ENCODE data around the gene NLGN1. TPM values are rescaled to one million over a fixed set of nuclear protein-coding genes. Genes with fewer than 3 reads are reported as not detected.

NLGN1 gene
- total and polyA plus RNA-seq, 2 of the 8 experiments (the other 6 are each of a cell fraction or from before 2014, with no cell fraction given), result 7.8 to 14.8 TPM

GRCh38 chr3:173901649-173902048, 504.1 kb downstream of the NLGN1 start:
- POLR2A ChIA-PET (ENCODE audit: partially characterized antibody), result interaction anchor here (0.6 kb wide), 1 partner anchor 908 kb away, joined by 4 read pairs; no protein-coding TSS in a partner anchor
- Histone ChIP-seq H3K4ac (replicated peaks; ENCODE audit: insufficient read length, low read depth, low read length) (no peak overlapping the region), H4K20me1 (replicated peaks in 1 of 2; ENCODE audit: control insufficient read depth in 1 of 2, insufficient read depth in 2 of 2, low read length in 2 of 2) (no peaks in the 10 kb centered on the region), H3K18ac (ENCODE audit: extremely low read depth, low read length) (no peak overlapping the region), H3K4me2 (ENCODE audit: insufficient read depth in 1 of 2, low read depth in 2 of 2, low read length in 2 of 2) (no peak overlapping the region), H3K27me3 (replicated peaks in 1 of 4; ENCODE audit: control insufficient read depth in 3 of 4, extremely low read depth in 1 of 4, insufficient read depth in 3 of 4, low read length in 3 of 4) (no peaks in the 10 kb centered on the region), H2BK20ac (ENCODE audit: low read length) (no peak overlapping the region), H2AFZ (ENCODE audit: low read length) (no peak overlapping the region), H3K23me2 (ENCODE audit: low read depth, low read length) (no peaks in the 10 kb centered on the region), H3K79me1 (ENCODE audit: low read depth, low read length) (no peaks in the 10 kb centered on the region), H3K79me2 (ENCODE audit: control insufficient read depth in 1 of 2, insufficient read depth in 2 of 2, low read length in 2 of 2) (no peaks in the 10 kb centered on the region), H2BK120ac (replicated peaks; ENCODE audit: low read depth, low read length) (no peak overlapping the region), H3K9me3 (ENCODE audit: insufficient read depth in 2 of 2, low read depth in 1 of 2, low read length in 1 of 2) (no peaks in the 10 kb centered on the region), H4K8ac (ENCODE audit: extremely low read depth, insufficient read depth, low read length) (no peak overlapping the region), H3K9ac (replicated peaks in 1 of 4; ENCODE audit: extremely low read depth in 1 of 4, low read depth in 3 of 4, low read length in 3 of 4) (no peak overlapping the region), H2BK5ac (ENCODE audit: low read depth, low read length) (no peak overlapping the region), H3K36me3 (ENCODE audit: control insufficient read depth in 2 of 4, insufficient read depth in 4 of 4, low read length in 3 of 4) (no peaks in the 10 kb centered on the region), H2BK15ac (ENCODE audit: low read length) (no peak overlapping the region), H2BK12ac (ENCODE audit: low read depth, low read length) (no peak overlapping the region), H3K56ac (replicated peaks; ENCODE audit: insufficient read length, low read depth, low read length) (no peak overlapping the region), H3K4me3 (ENCODE audit: extremely low read depth in 1 of 4, insufficient read depth in 2 of 4, low read depth in 3 of 4, low read length in 4 of 4) (no peak overlapping the region), H3K4me1 (replicated peaks in 1 of 4; ENCODE audit: control insufficient read depth in 3 of 4, insufficient read depth in 4 of 4, low read length in 3 of 4) (peaks cover 0 to 3% (median under 1%) of the 10 kb centered on the region in 4 experiments; a peak in 2 of 7 replicates), H3K14ac (ENCODE audit: insufficient read length) (no peak overlapping the region), H3K23ac (ENCODE audit: insufficient read length) (no peak overlapping the region), H3K27ac (ENCODE audit: low read depth, low read length) (no peak overlapping the region), H4K91ac (replicated peaks; ENCODE audit: insufficient read length, low read length) (no peak overlapping the region), H4K5ac (ENCODE audit: insufficient read length, low read depth, low read length) (no peak overlapping the region), H2AK5ac (ENCODE audit: low read depth, low read length) (no peak overlapping the region)
- DNase-seq (ENCODE audit: low read depth in 1 of 2, low spot score in 2 of 2) (no peak), FAIRE-seq (no peak)
- 93% methylated on average over 2 of the region's 2 CpGs; no CpG with 5 or more reads in 1 of the 2 experiments for WGBS, 2 experiments (ENCODE audit: extremely low coverage in 1 of 2, insufficient coverage in 1 of 2, insufficient read length in 1 of 2, insufficient replicate concordance in 2 of 2, low coverage in 1 of 2, low lambda C conversion rate in 2 of 2, missing lambda C conversion rate in 1 of 2)
- TF ChIP-seq SIX5 (IDR thresholded peaks at IDR 0.05; ENCODE audit: low read depth, low read length) (no peak), ATF3 (IDR thresholded peaks at IDR 0.05; ENCODE audit: insufficient read depth, low read depth, low read length) (no peak)
- CTCF ChIA-PET (ENCODE audit: partially characterized antibody), result interaction anchor here (0.6 to 1.1 kb wide), 2 partner anchors 11 to 680 kb away, joined by 3 read pairs; no protein-coding TSS in a partner anchor
